Trophoblast cell (in vitro differentiated cells and primary cell): Measurements from ENCODE around the gene CIP2A.
A peak's percentile ranks its signal among the peaks of the same experiment; 100 is the strongest.

ENCODE experiments used
- DNase-seq, 2 donors: peaks; one replicate each; pipeline ENCODE4 v3.0.0-alpha.2; 2016
- H2AFZ ChIP-seq: 2 replicates; pipeline ENCODE4 v1.6.1; 2013; ENCODE audit warnings: low read length, moderate library complexity, mild to moderate bottlenecking; ENCODE audit not compliant: insufficient read depth, poor library complexity
- H2AK5ac ChIP-seq: 2 replicates; pipeline ENCODE4 v1.6.1; 2013; ENCODE audit warnings: mild to moderate bottlenecking, low read length
- H2BK120ac ChIP-seq: 2 replicates; pipeline ENCODE4 v1.6.1; 2013; ENCODE audit warnings: low read length, mild to moderate bottlenecking, moderate library complexity; ENCODE audit not compliant: insufficient read depth, poor library complexity
- H2BK12ac ChIP-seq: 2 replicates; pipeline ENCODE4 v1.6.1; 2013; ENCODE audit warnings: mild to moderate bottlenecking, low read length, moderate library complexity
- H2BK5ac ChIP-seq: 2 replicates; pipeline ENCODE4 v1.6.1; 2013; ENCODE audit warnings: low read length, low read depth, moderate library complexity, mild to moderate bottlenecking; ENCODE audit not compliant: poor library complexity
- H3K14ac ChIP-seq: 2 replicates; pipeline ENCODE4 v1.6.1; 2013; ENCODE audit warnings: mild to moderate bottlenecking, low read length
- H3K18ac ChIP-seq: 2 replicates; pipeline ENCODE4 v1.6.1; 2013; ENCODE audit warnings: mild to moderate bottlenecking, low read length
- H3K23ac ChIP-seq: 2 replicates; pipeline ENCODE4 v1.6.1; 2013; ENCODE audit warnings: low read length
- H3K27ac ChIP-seq: 2 replicates; pipeline ENCODE4 v1.5.1; 2013; ENCODE audit warnings: low read depth, mild to moderate bottlenecking, inconsistent platforms, low read length, moderate library complexity
- H3K27me3 ChIP-seq: 2 replicates; pipeline ENCODE4 v1.6.1; 2013; ENCODE audit warnings: inconsistent platforms, mild to moderate bottlenecking, low read length, moderate library complexity; ENCODE audit not compliant: insufficient read depth
- H3K36me3 ChIP-seq, 2 experiments: 1 replicate in 1 of 2; 2 replicates in 1 of 2; pipeline ENCODE4 v1.6.1; 2013; ENCODE audit warnings: low read length in 2 of 2, mild to moderate bottlenecking in 2 of 2, moderate library complexity in 1 of 2; ENCODE audit not compliant: insufficient read depth in 2 of 2, control insufficient read depth in 1 of 2
- H3K4ac ChIP-seq: 2 replicates; pipeline ENCODE4 v1.6.1; 2013; ENCODE audit warnings: low read depth, mild to moderate bottlenecking, low read length, moderate library complexity
- H3K4me1 ChIP-seq, 2 experiments: 1 replicate in 1 of 2; 2 replicates in 1 of 2; pipeline ENCODE4 v1.6.1; 2013; ENCODE audit warnings: low read length in 2 of 2, mild to moderate bottlenecking in 2 of 2, moderate library complexity in 1 of 2; ENCODE audit not compliant: insufficient read depth in 2 of 2, control insufficient read depth in 1 of 2
- H3K4me2 ChIP-seq: 2 replicates; pipeline ENCODE4 v1.6.1; 2013; ENCODE audit warnings: inconsistent platforms, mild to moderate bottlenecking, low read length, moderate library complexity
- H3K4me3 ChIP-seq: 2 replicates; pipeline ENCODE4 v1.5.1; 2013; ENCODE audit warnings: mild to moderate bottlenecking, low read depth, low read length, inconsistent platforms
- H3K79me1 ChIP-seq: one replicate; pipeline ENCODE4 v1.6.1; 2013; ENCODE audit warnings: low read length
- H3K79me2 ChIP-seq: 2 replicates; pipeline ENCODE4 v1.6.1; 2013; ENCODE audit warnings: low read length, mild to moderate bottlenecking; ENCODE audit not compliant: control insufficient read depth, insufficient read depth, poor library complexity
- H3K9ac ChIP-seq: 2 replicates; pipeline ENCODE4 v1.6.1; 2013; ENCODE audit warnings: mild to moderate bottlenecking, low read length
- H3K9me3 ChIP-seq: 2 replicates; pipeline ENCODE4 v1.6.1; 2013; ENCODE audit warnings: low read depth, mild to moderate bottlenecking, control low read depth, inconsistent platforms, low read length; ENCODE audit not compliant: insufficient read depth
- H4K12ac ChIP-seq: 2 replicates; pipeline ENCODE4 v1.6.1; 2013; ENCODE audit warnings: low read depth, mild to moderate bottlenecking, low read length, moderate library complexity
- H4K8ac ChIP-seq: 2 replicates; pipeline ENCODE4 v1.6.1; 2013; ENCODE audit warnings: low read depth, mild to moderate bottlenecking, low read length, moderate library complexity
- H4K91ac ChIP-seq: one replicate; pipeline ENCODE4 v1.6.1; 2013; ENCODE audit warnings: low read depth, mild to moderate bottlenecking, low read length, moderate library complexity
- WGBS: extraction: QIAGEN DNeasy Blood & Tissue Kit; methylation state at CpG from one replicate; pipeline ENCODE4 v1.1.7; 2013; ENCODE audit warnings: missing lambda C conversion rate; ENCODE audit not compliant: insufficient read length, insufficient coverage; ENCODE audit errors: extremely low coverage; 5-methylcytosine and 5-hydroxymethylcytosine counted together

Gene CIP2A

GRCh38 chr3:108525971-108526370, 63.3 kb downstream of the CIP2A start:
- no peaks in the 10 kb centered on the region for H3K79me2 ChIP-seq
- no peak overlapping the region for H3K14ac ChIP-seq
- H4K8ac ChIP-seq = no peak overlapping the region
- no peak overlapping the region for H3K18ac ChIP-seq
- DNase-seq = no peak
- no peak overlapping the region for H2BK120ac ChIP-seq
- no peak overlapping the region for H2AFZ ChIP-seq
- H3K4ac ChIP-seq = no peak overlapping the region
- H3K27me3 ChIP-seq = no peaks in the 10 kb centered on the region
- H2BK5ac ChIP-seq = no peak overlapping the region
- H3K23ac ChIP-seq = no peak overlapping the region
- no peak overlapping the region for H3K4me3 ChIP-seq
- no peak overlapping the region for H3K27ac ChIP-seq
- no peaks in the 10 kb centered on the region for H3K36me3 ChIP-seq
- no peak overlapping the region for H4K91ac ChIP-seq
- H4K12ac ChIP-seq = no peak overlapping the region
- no peak overlapping the region for H3K4me2 ChIP-seq
- no peaks in the 10 kb centered on the region for H3K9me3 ChIP-seq
- H3K79me1 ChIP-seq = peaks cover 4% of the 10 kb centered on the region
- no CpG with 5 or more reads among the region's 2 CpGs for WGBS
- no peak overlapping the region for H2AK5ac ChIP-seq
- H3K4me1 ChIP-seq = peaks cover 3 to 4% of the 10 kb centered on the region in 2 experiments
- no peak overlapping the region for H3K9ac ChIP-seq
- no peak overlapping the region for H2BK12ac ChIP-seq

- H3K27ac ChIP-seq = no peak overlapping the region
- DNase-seq = no peak
- peaks cover 3 to 4% of the 10 kb centered on the region in 2 experiments for H3K4me1 ChIP-seq
- H3K79me1 ChIP-seq = peaks cover 4% of the 10 kb centered on the region
- no peak overlapping the region for H4K8ac ChIP-seq
- H2BK5ac ChIP-seq = no peak overlapping the region
- no peaks in the 10 kb centered on the region for H3K36me3 ChIP-seq
- H2BK12ac ChIP-seq = no peak overlapping the region
- no peaks in the 10 kb centered on the region for H3K79me2 ChIP-seq
- H3K27me3 ChIP-seq = no peaks in the 10 kb centered on the region
- H3K18ac ChIP-seq = no peak overlapping the region
- no peak overlapping the region for H3K23ac ChIP-seq
- no peak overlapping the region for H3K9ac ChIP-seq
- WGBS = no CpG with 5 or more reads among the region's 2 CpGs
- H4K12ac ChIP-seq = no peak overlapping the region
- H3K4me3 ChIP-seq = no peak overlapping the region
- H3K14ac ChIP-seq = no peak overlapping the region
- H3K4ac ChIP-seq = no peak overlapping the region
- H3K4me2 ChIP-seq = no peak overlapping the region
- H3K9me3 ChIP-seq = no peaks in the 10 kb centered on the region
- no peak overlapping the region for H2AK5ac ChIP-seq
- no peak overlapping the region for H2AFZ ChIP-seq
- no peak overlapping the region for H4K91ac ChIP-seq
- H2BK120ac ChIP-seq = no peak overlapping the region
Measured at GRCh38 chr3:108525256-108525655, 64.0 kb downstream of the CIP2A start.

GRCh38 chr3:108524537-108524936, 64.7 kb downstream of the CIP2A start:
- no peak overlapping the region for H3K23ac ChIP-seq
- H3K36me3 ChIP-seq = no peaks in the 10 kb centered on the region
- no peak overlapping the region for H3K18ac ChIP-seq
- H3K9ac ChIP-seq = no peak overlapping the region
- no peak overlapping the region for H2BK12ac ChIP-seq
- WGBS = no CpG with 5 or more reads among the region's 2 CpGs
- H3K27ac ChIP-seq = no peak overlapping the region
- no peak overlapping the region for H2BK120ac ChIP-seq
- no peaks in the 10 kb centered on the region for H3K79me2 ChIP-seq
- peak in 1 of 2 donors; percentile 9 for DNase-seq
- H4K12ac ChIP-seq = no peak overlapping the region
- no peak overlapping the region for H3K4me3 ChIP-seq
- H4K8ac ChIP-seq = no peak overlapping the region
- H3K9me3 ChIP-seq = no peaks in the 10 kb centered on the region
- no peak overlapping the region for H2BK5ac ChIP-seq
- no peak overlapping the region for H3K14ac ChIP-seq
- peaks cover 3 to 4% of the 10 kb centered on the region in 2 experiments for H3K4me1 ChIP-seq
- H3K27me3 ChIP-seq = no peaks in the 10 kb centered on the region
- H2AK5ac ChIP-seq = no peak overlapping the region
- no peak overlapping the region for H3K4me2 ChIP-seq
- no peak overlapping the region for H3K4ac ChIP-seq
- no peak overlapping the region for H2AFZ ChIP-seq
- peaks cover 4% of the 10 kb centered on the region for H3K79me1 ChIP-seq
- no peak overlapping the region for H4K91ac ChIP-seq

DNA sequence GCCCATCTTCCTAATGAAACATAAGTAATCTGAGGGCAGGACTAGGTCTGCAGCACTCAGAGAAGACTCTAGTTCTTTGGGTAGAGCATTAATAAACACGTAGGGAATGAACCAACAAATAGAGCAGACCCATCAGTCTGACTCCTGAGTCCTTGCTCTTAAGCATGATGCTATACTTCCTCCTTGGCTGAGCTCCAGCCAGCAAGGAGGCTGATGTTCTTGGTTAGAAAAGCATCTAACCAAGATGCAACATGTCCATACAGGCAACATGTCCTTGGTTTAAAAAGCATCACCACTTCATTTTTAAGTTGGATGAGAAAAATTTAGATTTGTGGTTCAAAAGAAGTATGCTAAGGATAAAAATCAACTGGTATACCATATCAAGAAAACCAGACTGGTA, 70.3 kb downstream of the CIP2A start:
- Histone ChIP-seq H3K4me3 (no peak overlapping the region), H3K9me3 (no peaks in the 10 kb centered on the region), H2BK5ac (no peak overlapping the region), H3K27me3 (no peaks in the 10 kb centered on the region), H3K9ac (no peak overlapping the region), H4K91ac (no peak overlapping the region), H3K36me3 (no peaks in the 10 kb centered on the region), H3K14ac (no peak overlapping the region), H3K23ac (no peak overlapping the region), H3K18ac (no peak overlapping the region), H2BK12ac (no peak overlapping the region), H3K4me2 (no peak overlapping the region), H3K79me2 (no peaks in the 10 kb centered on the region), H3K27ac (no peak overlapping the region), H2BK120ac (no peak overlapping the region), H2AK5ac (no peak overlapping the region), H3K4ac (no peak overlapping the region), H4K8ac (no peak overlapping the region), H3K79me1 (peaks cover 2% of the 10 kb centered on the region), H4K12ac (no peak overlapping the region), H3K4me1 (peaks cover 2 to 3% of the 10 kb centered on the region in 2 experiments), H2AFZ (no peak overlapping the region)
- DNase-seq = no peak
- WGBS = no CpG with 5 or more reads among the region's 1 CpG
